Adrenal gland (tissue), 5 donors: ENCODE data around the gene CRB1.

Experiments
- CTCF ChIP-seq, 6 experiments: fragments of 450-650 bp in 4 of 6; fragments of 200-600 bp in 2 of 6; sonication (generic) in 1 of 6; IDR thresholded peaks; 1 replicate in 5 of 6; 2 replicates in 1 of 6; pipeline versions ENCODE4 v1.5.1 to v1.8.0; 2016 to 2021; ENCODE audit warnings: antibody characterized with exemption in 6 of 6, mild to moderate bottlenecking in 2 of 6, moderate library complexity in 1 of 6
- POLR2A ChIP-seq, 2 donors: fragments of 450-650 bp; IDR thresholded peaks; one replicate each; pipeline ENCODE4 v1.6.1; 2017; ENCODE audit warnings: antibody characterized with exemption in 2 of 2, mild to moderate bottlenecking in 2 of 2, moderate library complexity in 1 of 2
- donor health status: DM: no; HTN: no; CAD: no.

- no peak for TF ChIP-seq CTCF (IDR thresholded peaks at IDR 0.05)
- no peak for TF ChIP-seq POLR2A (IDR thresholded peaks at IDR 0.05)
These were observed 73.6 kb downstream of the CRB1 start for GRCh38 chr1:197341626-197342025.
